Liver (tissue), 9 donors: Measurements from ENCODE around the gene IFNAR2. TPM values are rescaled to one million over a fixed set of nuclear protein-coding genes. Genes with fewer than 3 reads are reported as not detected.

Source experiments
- DNase-seq: peaks from one replicate; pipeline ENCODE4 v3.0.0-alpha.2; 2017; ENCODE audit warnings: low spot score
- H3K27ac ChIP-seq, 2 donors: one replicate each; pipeline ENCODE4 v1.7.0; 2013; ENCODE audit warnings: inconsistent platforms in 2 of 2, low read length in 2 of 2, control low read depth in 1 of 2, low read depth in 1 of 2, mild to moderate bottlenecking in 1 of 2
- H3K27me3 ChIP-seq, 4 donors: one replicate each; pipeline versions ENCODE4 v1.6.1 to v1.7.0; 2013; ENCODE audit warnings: low read length in 3 of 4, inconsistent platforms in 1 of 4, mild to moderate bottlenecking in 1 of 4, moderate library complexity in 1 of 4; ENCODE audit not compliant: control insufficient read depth in 4 of 4, insufficient read depth in 4 of 4
- H3K36me3 ChIP-seq, 4 donors: one replicate each; pipeline versions ENCODE4 v1.6.1 to v1.7.0; 2013; ENCODE audit warnings: low read length in 3 of 4, mild to moderate bottlenecking in 3 of 4, low read depth in 1 of 4, moderate library complexity in 1 of 4; ENCODE audit not compliant: control insufficient read depth in 4 of 4, insufficient read depth in 3 of 4
- H3K4me1 ChIP-seq, 4 donors: one replicate each; pipeline versions ENCODE4 v1.6.1 to v1.7.0; 2013; ENCODE audit warnings: low read length in 3 of 4, mild to moderate bottlenecking in 3 of 4, moderate library complexity in 1 of 4; ENCODE audit not compliant: control insufficient read depth in 4 of 4, insufficient read depth in 4 of 4
- H3K4me3 ChIP-seq, 3 donors: one replicate each; pipeline versions ENCODE4 v1.6.1 to v1.7.0; 2013; ENCODE audit warnings: low read length in 3 of 3, control low read depth in 1 of 3, low read depth in 1 of 3, mild to moderate bottlenecking in 1 of 3
- H3K9ac ChIP-seq, 2 donors: one replicate each; pipeline ENCODE4 v1.7.0; 2013; ENCODE audit warnings: low read length in 2 of 2, mild to moderate bottlenecking in 2 of 2, moderate library complexity in 2 of 2, control low read depth in 1 of 2, low read depth in 1 of 2
- H3K9me3 ChIP-seq, 4 donors: one replicate each; pipeline versions ENCODE4 v1.6.1 to v1.7.0; 2013; ENCODE audit warnings: low read length in 3 of 4; ENCODE audit not compliant: control insufficient read depth in 4 of 4
- ATF3 ChIP-seq: IDR thresholded peaks from 2 replicates; pipeline ENCODE4 v1.6.1; 2016; ENCODE audit warnings: antibody characterized with exemption
- EGR1 ChIP-seq, 2 donors: IDR thresholded peaks; 2 replicates each; pipeline ENCODE4 v1.6.1; 2016 to 2018; ENCODE audit warnings: antibody characterized with exemption in 2 of 2, low read depth in 2 of 2
- FOXA1 ChIP-seq: IDR thresholded peaks from 2 replicates; pipeline ENCODE4 v1.6.1; 2016; ENCODE audit warnings: antibody characterized with exemption
- FOXA2 ChIP-seq: IDR thresholded peaks from 2 replicates; pipeline ENCODE4 v1.6.1; 2016; ENCODE audit warnings: antibody characterized with exemption
- GABPA ChIP-seq, 2 donors: IDR thresholded peaks in 1 of 2; conservative IDR thresholded peaks in 1 of 2; 2 replicates each; pipeline ENCODE4 v1.6.1; 2016; ENCODE audit warnings: antibody characterized with exemption in 2 of 2, mild to moderate bottlenecking in 1 of 2, moderate library complexity in 1 of 2
- HNF4A ChIP-seq, 2 donors: conservative IDR thresholded peaks; 2 replicates each; pipeline ENCODE4 v1.6.1; 2016; ENCODE audit warnings: antibody characterized with exemption in 2 of 2, mild to moderate bottlenecking in 2 of 2
- HNF4G ChIP-seq: IDR thresholded peaks from 2 replicates; pipeline ENCODE4 v1.6.1; 2016; ENCODE audit warnings: antibody characterized with exemption
- JUND ChIP-seq, 2 donors: IDR thresholded peaks; 2 replicates each; pipeline ENCODE4 v1.6.1; 2016; ENCODE audit warnings: antibody characterized with exemption in 2 of 2
- MAX ChIP-seq: IDR thresholded peaks from 2 replicates; pipeline ENCODE4 v1.6.1; 2016; ENCODE audit warnings: antibody characterized with exemption
- NR2F2 ChIP-seq: IDR thresholded peaks from 2 replicates; pipeline ENCODE4 v1.6.1; 2016; ENCODE audit warnings: antibody characterized with exemption
- RAD21 ChIP-seq, 2 donors: IDR thresholded peaks; 2 replicates each; pipeline ENCODE4 v1.6.1; 2016; ENCODE audit warnings: antibody characterized with exemption in 2 of 2, mild to moderate bottlenecking in 2 of 2
- REST ChIP-seq: IDR thresholded peaks from 2 replicates; pipeline ENCODE4 v1.6.1; 2016; ENCODE audit warnings: antibody characterized with exemption, mild to moderate bottlenecking
- RXRA ChIP-seq, 2 donors: IDR thresholded peaks; 2 replicates each; pipeline ENCODE4 v1.6.1; 2017 to 2018; ENCODE audit warnings: antibody characterized with exemption in 2 of 2, mild to moderate bottlenecking in 1 of 2
- SP1 ChIP-seq: IDR thresholded peaks from 2 replicates; pipeline ENCODE4 v1.6.1; 2018; ENCODE audit warnings: antibody characterized with exemption, mild to moderate bottlenecking
- TAF1 ChIP-seq: conservative IDR thresholded peaks from 2 replicates; pipeline ENCODE4 v1.6.1; 2016; ENCODE audit warnings: antibody characterized with exemption, mild to moderate bottlenecking
- YY1 ChIP-seq: IDR thresholded peaks from 2 replicates; pipeline ENCODE4 v1.6.1; 2016; ENCODE audit warnings: antibody characterized with exemption, mild to moderate bottlenecking
- WGBS: extraction: QIAGEN DNeasy Blood & Tissue Kit; methylation state at CpG from one replicate; pipeline ENCODE4 v1.1.7; 2013; 5-methylcytosine and 5-hydroxymethylcytosine counted together
- polyA plus RNA-seq, 2 donors: library from polyadenylated mRNA; stranded (reverse) in 1 of 2; unstranded in 1 of 2; fragments of 200-250 nt in 1 of 2; fragments of >200 nt in 1 of 2; fragmentation: Nextera tagmentation in 1 of 2; extraction: Ambion mirVana in 1 of 2; gene quantifications; one replicate each; pipeline versions ENCODE4 v1.2.1 to v1.2.3, GENCODE V29; 2013 to 2015
- total RNA-seq, 2 donors: library from RNA; depleted of rRNA; stranded (reverse); fragments of >200 nt; gene quantifications; one replicate each; pipeline ENCODE4 v1.2.3, GENCODE V29; 2014
- TF ChIP-seq, protein P1 (sequence below): fragments of 150-350 bp; IDR thresholded peaks from 2 replicates; pipeline ENCODE4 v1.5.1; 2017; ENCODE audit warnings: improper control_type of control experiment, low read depth, low read length; ENCODE audit not compliant: missing input control
- TF ChIP-seq, protein P2 (sequence below): IDR thresholded peaks from 2 replicates; pipeline ENCODE4 v1.6.1; 2016; ENCODE audit warnings: antibody characterized with exemption
- donor health status: healthy.
- donor health status: healthy.
- donor health status: healthy.
- donor health status: healthy.
- donor health status: healthy.

IFNAR2 gene
- total and polyA plus RNA-seq, 4 donors = 12.6 to 17.0 (median 14.6) TPM

- no peak for DNase-seq
- Histone ChIP-seq H3K27ac (no peak overlapping the region), H3K4me1 (peaks cover 14 to 36% (median 25%) of the 10 kb centered on the region in 4 donors), H3K27me3 (no peaks in the 10 kb centered on the region), H3K4me3 (no peak overlapping the region), H3K36me3 (no peaks in the 10 kb centered on the region), H3K9me3 (no peaks in the 10 kb centered on the region), H3K9ac (no peak overlapping the region)
- TF ChIP-seq YY1 = no peak
- TF ChIP-seq, protein P1, sequence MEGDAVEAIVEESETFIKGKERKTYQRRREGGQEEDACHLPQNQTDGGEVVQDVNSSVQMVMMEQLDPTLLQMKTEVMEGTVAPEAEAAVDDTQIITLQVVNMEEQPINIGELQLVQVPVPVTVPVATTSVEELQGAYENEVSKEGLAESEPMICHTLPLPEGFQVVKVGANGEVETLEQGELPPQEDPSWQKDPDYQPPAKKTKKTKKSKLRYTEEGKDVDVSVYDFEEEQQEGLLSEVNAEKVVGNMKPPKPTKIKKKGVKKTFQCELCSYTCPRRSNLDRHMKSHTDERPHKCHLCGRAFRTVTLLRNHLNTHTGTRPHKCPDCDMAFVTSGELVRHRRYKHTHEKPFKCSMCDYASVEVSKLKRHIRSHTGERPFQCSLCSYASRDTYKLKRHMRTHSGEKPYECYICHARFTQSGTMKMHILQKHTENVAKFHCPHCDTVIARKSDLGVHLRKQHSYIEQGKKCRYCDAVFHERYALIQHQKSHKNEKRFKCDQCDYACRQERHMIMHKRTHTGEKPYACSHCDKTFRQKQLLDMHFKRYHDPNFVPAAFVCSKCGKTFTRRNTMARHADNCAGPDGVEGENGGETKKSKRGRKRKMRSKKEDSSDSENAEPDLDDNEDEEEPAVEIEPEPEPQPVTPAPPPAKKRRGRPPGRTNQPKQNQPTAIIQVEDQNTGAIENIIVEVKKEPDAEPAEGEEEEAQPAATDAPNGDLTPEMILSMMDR = no peak
- no peak for TF ChIP-seq HNF4G
- no peak for TF ChIP-seq RXRA (IDR thresholded peaks at IDR 0.05)
- no peak for TF ChIP-seq RAD21 (IDR thresholded peaks at IDR 0.05)
- no peak for TF ChIP-seq NR2F2
- no peak for TF ChIP-seq REST
- TF ChIP-seq, protein P2, sequence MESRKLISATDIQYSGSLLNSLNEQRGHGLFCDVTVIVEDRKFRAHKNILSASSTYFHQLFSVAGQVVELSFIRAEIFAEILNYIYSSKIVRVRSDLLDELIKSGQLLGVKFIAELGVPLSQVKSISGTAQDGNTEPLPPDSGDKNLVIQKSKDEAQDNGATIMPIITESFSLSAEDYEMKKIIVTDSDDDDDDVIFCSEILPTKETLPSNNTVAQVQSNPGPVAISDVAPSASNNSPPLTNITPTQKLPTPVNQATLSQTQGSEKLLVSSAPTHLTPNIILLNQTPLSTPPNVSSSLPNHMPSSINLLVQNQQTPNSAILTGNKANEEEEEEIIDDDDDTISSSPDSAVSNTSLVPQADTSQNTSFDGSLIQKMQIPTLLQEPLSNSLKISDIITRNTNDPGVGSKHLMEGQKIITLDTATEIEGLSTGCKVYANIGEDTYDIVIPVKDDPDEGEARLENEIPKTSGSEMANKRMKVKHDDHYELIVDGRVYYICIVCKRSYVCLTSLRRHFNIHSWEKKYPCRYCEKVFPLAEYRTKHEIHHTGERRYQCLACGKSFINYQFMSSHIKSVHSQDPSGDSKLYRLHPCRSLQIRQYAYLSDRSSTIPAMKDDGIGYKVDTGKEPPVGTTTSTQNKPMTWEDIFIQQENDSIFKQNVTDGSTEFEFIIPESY = no peak
- TF ChIP-seq GABPA (IDR thresholded peaks at IDR 0.05 in 1 of 2, conservative IDR thresholded peaks at IDR 0.05 in 1 of 2) = no peak
- TF ChIP-seq TAF1 = no peak
- no peak for TF ChIP-seq MAX
- no peak for TF ChIP-seq SP1
- no peak for TF ChIP-seq EGR1 (IDR thresholded peaks at IDR 0.05; ENCODE audit: low read depth in 2 of 2)
- TF ChIP-seq JUND (IDR thresholded peaks at IDR 0.05) = no peak
- TF ChIP-seq FOXA1 = no peak
- no peak for TF ChIP-seq FOXA2
- TF ChIP-seq HNF4A (conservative IDR thresholded peaks at IDR 0.05) = no peak
- no peak for TF ChIP-seq ATF3
- WGBS = 85% methylated on average over 7 of the region's 7 CpGs
These were observed 18.4 kb upstream of the IFNAR2 start for GRCh38 chr21:33211305-33211704.
